ENCODE data around the gene VEZT. TPM values are rescaled to one million over a fixed set of nuclear protein-coding genes. Genes with fewer than 3 reads are reported as not detected.
A peak's percentile ranks its signal among the peaks of the same experiment; 100 is the strongest.

The VEZT gene
- total and polyA plus RNA-seq, 10 of the 15 experiments (the other 5 are each of a cell fraction or from before 2014, with no cell fraction given), result 32.8 to 134 (median 66.2) TPM

GRCh38 chr12:95217377-95218149 is at the start of gene VEZT, which contains the start of gene FGD6 (continued):
- TF ChIP-seq ZBTB11 (CRISPR knock-in tag; IDR thresholded peaks at IDR 0.05) (no peak), IRF4 (IDR thresholded peaks at IDR 0.05; ENCODE audit: low read depth, low read length) (no peak; the same call in 1 of the 2 replicates), EP300 (IDR thresholded peaks at IDR 0.05; ENCODE audit: borderline replicate concordance in 1 of 2, control insufficient read depth in 1 of 2, low read depth in 2 of 2, low read length in 2 of 2) (no peak), NR2F1 (conservative IDR thresholded peaks at IDR 0.05) (no peak; the same call in none of the 2 replicates), YY1 (IDR thresholded peaks at IDR 0.05; ENCODE audit: low read depth, low read length) (peak; percentile 92), PAX5 (IDR thresholded peaks at IDR 0.05; ENCODE audit: borderline replicate concordance, low read depth, low read length) (no peak), YBX1 (IDR thresholded peaks at IDR 0.05) (no peak), STAT3 (IDR thresholded peaks at IDR 0.05; ENCODE audit: low read depth, low read length) (no peak), JUNB (IDR thresholded peaks at IDR 0.05) (no peak), MYB (IDR thresholded peaks at IDR 0.05; ENCODE audit: borderline replicate concordance, low read depth, low read length) (no peak), RFX5 (IDR thresholded peaks at IDR 0.05; ENCODE audit: low read depth, low read length) (peak; percentile 81), ZNF622 (IDR thresholded peaks at IDR 0.05) (no peak), NFXL1 (IDR thresholded peaks at IDR 0.05; ENCODE audit: borderline replicate concordance) (no peak), ZBTB4 (CRISPR knock-in tag; IDR thresholded peaks at IDR 0.05) (no peak), REST (IDR thresholded peaks at IDR 0.05; ENCODE audit: low read depth, low read length) (no peak), SIX5 (IDR thresholded peaks at IDR 0.05; ENCODE audit: low read depth, low read length, severe bottlenecking) (peak; percentile 96), TAF1 (IDR thresholded peaks at IDR 0.05; ENCODE audit: borderline replicate concordance, low read depth, low read length) (peak; percentile 69), ATF7 (IDR thresholded peaks at IDR 0.05; ENCODE audit: low read depth) (0 out of 2 replicates have a peak, but pooled peaks have one; percentile 55), SREBF1 (IDR thresholded peaks at IDR 0.05; ENCODE audit: low read length) (peak; percentile 68; the same call in 1 of the 2 replicates), NR2C2 (IDR thresholded peaks at IDR 0.05; ENCODE audit: borderline replicate concordance, control insufficient read depth, insufficient read length, low read depth) (no peak)
